CD4-positive, alpha-beta T cell treated with Interferon gamma for 1 hour (primary cell): ENCODE results near the gene PTRHD1.
A peak's percentile ranks its signal among the peaks of the same experiment; 100 is the strongest.
"Not testable (repeated sequence)": the region's sequence is repeated elsewhere in the genome, so short reads cannot be mapped to it uniquely, and the experiment has no call there.

Experiments used
- DNase-seq: peaks from one replicate; pipeline ENCODE4 v3.0.0-alpha.2; 2020

PTRHD1 gene

GRCh38 chr2:24792874-24793760, at the start of gene PTRHD1, which contains the start of gene CENPO:
PTRHD1 (minus strand) TSS chr2:24793391; CDS start chr2:24793377, 14 bp downstream.
CENPO (plus strand) TSS chr2:24793425; CDS start chr2:24793920, 495 bp downstream.
- DNase-seq = peak; percentile 95

DNA sequence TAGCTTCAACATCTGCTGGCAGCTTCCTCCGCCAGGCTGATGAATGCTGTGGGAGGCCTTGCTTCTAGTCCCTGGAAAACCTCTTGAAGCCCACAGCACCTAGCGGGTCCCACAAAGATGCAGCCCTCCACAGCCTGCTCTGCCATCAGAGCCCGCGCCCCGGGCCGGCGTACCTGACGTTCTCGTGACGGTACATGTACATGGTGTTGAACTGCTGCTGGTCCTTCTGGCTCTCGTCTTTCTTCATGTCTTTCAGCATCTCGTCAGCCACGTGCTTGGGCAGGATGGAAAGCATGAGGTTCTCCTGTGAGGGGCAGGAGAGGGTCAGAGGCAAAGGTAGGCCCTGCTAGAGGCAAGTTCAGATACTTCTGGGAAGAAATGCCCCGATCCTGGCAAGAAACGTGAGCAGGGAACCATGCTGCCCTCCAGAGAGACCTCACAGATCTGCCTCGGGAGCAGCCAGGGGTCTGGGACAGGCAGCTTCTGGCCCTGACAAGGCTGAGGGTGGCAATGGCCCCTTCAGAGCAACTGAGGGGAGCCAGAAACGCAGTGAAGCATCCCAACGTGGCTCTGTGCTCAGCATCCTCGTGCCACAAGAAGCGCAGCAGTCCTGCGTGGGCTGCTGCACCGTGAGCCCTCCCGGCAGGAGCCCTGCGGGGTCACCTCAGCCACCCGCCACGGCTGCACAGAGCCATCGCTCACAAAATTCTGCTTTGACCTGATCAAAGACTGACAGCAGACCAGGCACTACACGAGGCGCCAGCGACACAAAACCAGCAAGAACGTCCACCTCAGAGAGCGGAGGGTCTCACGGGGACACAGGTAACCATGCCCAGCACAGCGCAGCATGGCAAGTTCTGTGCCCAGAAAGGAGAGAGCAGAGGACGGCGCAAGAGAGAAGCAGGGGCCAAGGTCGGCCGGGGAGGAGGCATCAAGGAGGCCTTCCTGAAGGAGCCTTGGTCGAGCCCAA, 49.2 kb upstream of the PTRHD1 start:
- DNase-seq = no peak

DNA sequence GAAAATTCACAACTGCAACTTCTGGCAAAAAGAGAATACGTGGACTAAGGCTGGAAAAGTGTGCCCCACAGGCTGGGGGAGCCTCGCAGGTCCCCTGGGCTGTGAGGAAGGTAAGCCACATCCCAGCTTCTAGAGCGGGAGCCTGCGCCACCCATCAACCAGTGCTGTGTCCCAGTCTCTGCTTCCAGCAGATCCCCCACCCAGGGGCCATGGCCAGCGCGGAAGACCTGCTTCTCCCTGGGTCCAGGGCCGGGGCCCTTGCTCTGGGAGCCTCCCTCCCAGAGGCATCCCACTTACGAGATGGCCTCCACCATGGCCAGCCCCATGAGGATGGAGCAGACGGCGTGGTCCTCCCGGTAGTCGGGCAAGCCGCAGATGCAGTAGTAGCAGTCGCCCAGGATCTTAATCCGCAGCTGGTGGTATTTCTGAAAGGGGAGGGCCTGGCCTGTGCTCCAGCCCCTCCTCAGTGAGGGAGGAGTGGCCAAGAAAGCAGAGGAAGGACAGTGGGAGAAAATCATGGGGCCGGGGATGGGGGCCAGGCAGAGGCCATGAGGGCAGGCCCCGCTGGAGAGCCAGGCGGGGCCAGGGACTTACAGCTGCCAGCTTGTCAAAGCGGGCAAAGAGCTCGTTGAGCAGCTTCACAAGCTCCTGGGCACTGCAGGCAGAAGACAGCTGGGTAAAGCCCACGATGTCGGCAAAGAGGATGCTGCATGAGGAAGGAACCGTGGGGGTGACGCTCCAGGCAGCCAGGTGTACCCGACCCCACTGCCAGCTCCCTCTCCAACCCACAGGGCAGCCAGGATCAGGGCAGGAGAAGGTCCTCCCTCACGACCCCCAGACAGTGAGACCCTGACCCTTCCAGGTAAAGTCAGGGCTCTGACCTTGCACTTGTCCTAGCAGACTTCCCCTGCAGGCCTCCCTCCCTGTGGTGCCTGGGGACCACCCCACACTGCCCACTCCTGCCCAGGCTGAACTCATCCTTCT, 48.1 kb upstream of the PTRHD1 start:
- DNase-seq = no peak

GRCh38 chr2:24840164-24840869, 47.1 kb upstream of the PTRHD1 start:
- no peak for DNase-seq

DNA sequence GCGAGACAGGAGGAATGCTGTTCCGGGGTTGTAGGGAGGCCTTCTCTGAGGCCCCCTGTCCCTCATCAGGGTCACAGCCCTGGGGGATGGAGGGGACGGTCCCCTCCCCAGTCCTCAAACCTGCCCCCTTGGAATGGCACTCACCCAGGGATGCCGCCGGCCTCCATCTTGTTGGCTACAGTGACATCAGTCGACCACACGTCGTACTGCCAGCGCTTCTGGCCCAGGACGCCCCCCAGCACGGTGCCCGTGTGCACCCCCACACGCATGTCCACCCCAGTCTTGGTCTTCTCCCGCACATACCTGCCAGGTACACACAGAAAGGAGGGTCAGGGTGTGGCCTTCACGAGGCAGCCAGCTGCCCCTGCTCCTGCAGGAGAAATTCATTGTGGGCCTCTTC, 46.5 kb upstream of the PTRHD1 start:
- DNase-seq = no peak

DNA sequence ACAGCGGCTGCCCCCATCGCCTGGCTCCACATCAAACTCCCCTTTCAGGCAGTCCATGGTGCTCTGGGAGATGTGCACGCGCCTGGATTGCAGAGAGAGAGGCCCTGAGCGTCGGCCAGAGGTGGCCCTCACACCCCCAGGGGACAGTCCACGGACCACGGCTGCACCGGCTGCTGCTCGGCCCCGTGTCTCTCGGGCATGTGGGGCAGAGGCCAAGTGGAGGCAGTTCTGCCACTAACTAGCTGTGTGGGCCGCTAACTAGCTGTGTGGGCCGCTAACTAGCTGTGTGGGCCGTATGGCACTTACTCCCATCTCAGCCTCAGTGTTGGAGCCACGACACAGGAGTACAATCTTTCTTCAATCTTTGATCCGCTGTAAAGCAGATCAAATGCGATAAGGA, 45.4 kb upstream of the PTRHD1 start:
- DNase-seq = no peak

- no peak for DNase-seq
Observed at GRCh38 chr2:24837996-24838513, 44.9 kb upstream of the PTRHD1 start.

- DNase-seq = no peak
Observed at GRCh38 chr2:24836706-24837105, 43.5 kb upstream of the PTRHD1 start.

DNA sequence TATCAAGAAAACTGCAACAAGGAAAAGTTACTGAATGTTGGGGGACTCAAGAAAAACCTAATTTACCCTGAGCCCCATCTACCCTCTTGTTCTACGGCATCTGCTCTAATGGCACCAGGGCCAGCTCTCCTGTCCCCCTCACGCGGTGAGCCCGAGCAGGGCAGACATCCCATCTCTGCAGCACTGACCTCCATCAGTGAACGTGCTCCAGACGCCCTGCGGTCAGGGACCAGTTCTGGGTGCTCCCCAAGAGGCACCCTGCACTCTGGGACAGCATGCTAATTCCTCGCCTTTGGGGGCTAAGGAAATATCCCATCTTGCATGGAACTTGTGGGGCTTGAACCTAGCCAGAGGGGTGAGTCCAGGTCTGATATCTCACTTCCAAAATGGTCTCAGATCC, 43.0 kb upstream of the PTRHD1 start:
- no peak for DNase-seq

DNA sequence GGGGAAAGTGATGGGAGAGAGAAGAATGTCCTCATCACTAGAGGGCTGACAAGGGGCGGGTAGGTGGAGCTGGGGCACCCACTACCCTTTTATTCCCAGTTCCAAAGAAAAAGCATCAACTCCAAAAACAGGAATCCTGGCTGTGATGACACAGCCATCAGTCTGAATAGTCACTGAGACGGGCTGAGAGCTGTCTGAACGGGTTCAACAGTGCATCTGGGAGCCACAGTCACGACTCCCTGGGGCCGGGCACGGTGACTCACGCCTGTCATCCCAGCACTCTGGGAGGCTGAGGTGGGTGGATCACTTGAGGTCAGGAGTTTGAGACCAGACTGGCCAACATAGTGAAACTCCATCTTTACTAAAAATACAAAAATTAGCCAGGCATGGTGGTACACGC, 42.2 kb upstream of the PTRHD1 start:
- DNase-seq = not testable (repeated sequence)

DNA sequence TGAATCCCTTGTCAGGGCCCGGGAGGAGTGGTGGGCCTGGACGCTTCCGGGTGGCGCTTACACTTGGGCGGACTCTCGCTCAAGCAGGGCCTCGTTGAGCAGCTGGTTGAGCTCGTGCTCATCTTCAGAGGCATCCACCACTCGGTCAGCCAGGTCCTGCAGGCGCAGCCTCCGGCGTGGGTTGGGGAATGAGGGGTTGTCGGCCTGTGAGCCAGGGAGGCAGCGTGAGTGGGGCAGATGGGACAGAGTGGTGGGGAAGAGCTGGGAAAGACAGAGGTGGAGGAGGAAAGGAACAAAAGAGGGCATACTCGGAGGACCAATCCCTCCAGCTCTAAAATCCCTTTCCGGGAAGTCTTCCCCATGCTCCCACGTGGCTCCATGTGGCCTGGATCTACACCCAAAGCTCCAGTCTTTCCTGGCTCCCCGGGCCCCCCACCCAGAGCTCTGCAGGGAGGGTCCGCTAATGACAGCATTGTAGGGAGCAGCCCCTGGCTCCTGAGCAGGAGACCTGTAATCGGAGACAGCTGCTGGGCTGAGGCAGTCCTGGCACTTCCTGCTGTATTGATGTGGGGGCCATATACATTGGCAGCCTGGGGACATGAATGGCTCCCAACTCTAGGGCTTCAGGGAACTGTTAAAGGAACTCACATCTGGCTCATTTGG, 41.7 kb upstream of the PTRHD1 start:
- no peak for DNase-seq

DNA sequence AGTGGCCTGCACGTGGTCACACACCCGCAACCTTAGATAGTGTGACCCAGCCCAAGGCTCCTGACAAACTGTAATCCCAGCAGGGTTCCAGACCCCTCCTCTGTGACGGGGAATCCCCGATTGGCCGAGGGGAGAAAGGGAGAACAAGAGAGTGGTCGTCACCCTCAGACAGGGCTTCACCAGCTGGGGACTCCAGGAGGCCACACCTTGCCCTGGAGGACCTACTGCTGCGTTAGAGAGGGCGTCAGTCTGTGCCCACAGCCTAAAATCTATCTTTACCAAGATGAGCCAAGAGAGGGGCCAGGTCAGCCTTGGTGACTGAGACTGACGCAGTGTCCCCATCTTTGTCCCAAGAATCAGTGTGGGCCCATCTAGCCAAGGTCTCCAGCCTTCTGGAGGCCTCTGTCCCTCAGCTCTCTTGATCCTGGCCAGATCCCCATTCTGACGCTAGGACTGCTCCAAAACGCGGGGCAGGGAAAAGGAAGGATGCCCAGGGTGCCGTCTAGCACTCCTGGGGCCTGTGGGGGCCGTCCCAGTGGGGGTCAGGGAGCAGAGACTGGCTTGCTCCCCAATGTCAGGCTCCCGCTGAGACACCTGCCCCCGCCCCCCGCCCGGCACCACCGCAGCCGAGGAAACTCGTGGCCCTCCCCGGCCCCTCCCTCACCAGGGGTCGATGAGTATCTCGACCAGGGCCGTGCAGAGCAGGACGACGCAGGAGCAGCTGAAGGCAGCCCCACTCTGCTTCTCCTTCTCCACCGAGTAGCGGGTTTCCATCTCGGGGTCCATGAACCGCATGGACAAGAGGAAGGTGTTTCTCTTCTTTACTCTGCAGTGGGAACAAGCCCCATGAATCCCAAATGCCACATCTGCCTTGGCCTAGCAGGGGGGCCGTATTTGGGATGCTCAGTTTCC, 40.9 kb upstream of the PTRHD1 start:
- no peak for DNase-seq

- no peak for DNase-seq
Observed at GRCh38 chr2:24832931-24833701, 39.9 kb upstream of the PTRHD1 start.

DNA sequence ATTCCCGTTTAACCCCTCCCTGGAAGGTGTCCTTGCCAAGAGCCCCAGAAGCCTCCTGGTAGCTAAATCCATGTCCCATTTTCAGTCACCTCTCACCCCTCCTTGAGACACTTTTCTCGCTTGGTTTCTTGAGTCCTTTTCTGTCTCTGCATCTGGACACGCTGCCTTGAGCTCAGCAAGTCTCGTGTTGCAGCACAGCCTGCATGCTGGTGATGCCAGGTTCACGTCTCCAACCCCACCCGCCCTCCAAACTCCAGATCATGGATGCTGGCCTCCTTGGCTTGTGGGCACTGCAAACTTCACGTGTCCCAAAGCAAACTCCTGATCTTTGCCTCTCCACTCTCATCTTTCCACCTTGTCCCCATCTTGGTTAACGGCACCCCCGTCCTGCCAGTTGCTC, 39.3 kb upstream of the PTRHD1 start:
- no peak for DNase-seq

DNA sequence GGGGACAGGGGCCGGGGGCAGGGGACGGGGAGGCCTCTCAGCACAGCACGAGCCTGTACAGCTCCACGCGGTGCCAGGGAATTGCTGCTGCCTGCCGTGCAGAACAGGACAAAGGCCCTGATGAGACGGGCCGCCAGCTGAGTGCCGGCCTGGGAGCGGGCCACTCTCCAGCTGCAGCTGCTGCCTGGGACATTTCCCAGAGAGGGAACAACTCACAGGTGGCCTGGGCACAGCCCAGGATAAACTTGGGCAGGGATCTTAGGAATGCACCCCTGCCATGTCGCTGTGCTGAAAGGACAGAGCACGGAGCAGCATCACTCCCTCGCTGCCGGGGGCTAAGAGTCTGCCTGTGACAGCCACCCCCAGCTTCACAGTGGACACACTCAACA, 38.9 kb upstream of the PTRHD1 start:
- no peak for DNase-seq

GRCh38 chr2:24831221-24832072, 38.3 kb upstream of the PTRHD1 start:
- DNase-seq = no peak

DNA sequence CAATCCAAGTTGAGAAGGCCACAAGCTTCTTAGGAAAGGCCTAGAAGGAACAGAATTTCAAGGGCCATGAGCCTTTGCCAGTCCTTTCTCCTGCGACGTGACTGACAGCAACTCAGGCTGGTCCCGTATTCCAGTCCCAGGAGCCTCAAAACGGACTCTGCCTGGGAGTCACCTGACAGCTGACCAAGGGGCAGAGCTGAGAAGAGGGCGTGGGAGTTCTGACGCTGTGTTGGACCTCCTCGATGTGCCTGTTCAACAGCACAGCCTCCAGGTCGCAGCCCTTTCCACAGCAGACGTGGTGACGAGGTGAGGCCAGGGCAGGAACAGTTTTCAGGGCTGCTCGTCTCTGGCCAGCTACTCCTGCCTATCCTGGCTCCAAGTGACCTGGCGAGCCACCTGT, 37.6 kb upstream of the PTRHD1 start:
- DNase-seq = no peak

DNA sequence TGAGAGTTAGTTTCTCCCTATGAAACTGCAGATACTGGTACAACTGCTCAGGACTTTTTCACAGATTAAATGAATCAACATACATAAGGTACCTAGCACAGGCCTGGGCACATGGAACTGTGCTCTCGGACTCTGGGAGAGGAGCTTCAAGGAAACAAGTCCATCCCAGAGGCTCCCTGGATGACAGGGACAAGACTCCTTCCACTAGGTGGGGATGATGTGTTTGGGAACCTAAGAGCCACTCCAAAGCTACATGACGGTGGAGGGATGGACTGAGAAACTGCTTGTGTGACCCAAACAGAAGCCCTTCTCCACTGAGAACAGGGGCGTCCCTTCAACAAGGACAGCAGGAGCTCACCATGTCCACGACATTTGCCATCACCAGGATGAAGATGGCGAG, 37.2 kb upstream of the PTRHD1 start:
- DNase-seq = no peak
